ELF-1 (cell line): ENCODE results near the gene PGRMC2.

Source experiments
- DNase-seq: peaks from one replicate; pipeline ENCODE4 v3.0.0-alpha.2; 2016; ENCODE audit warnings: low read depth, low spot score

PGRMC2 gene

GRCh38 chr4:128287141-128287870 is at the start of gene PGRMC2:
TSS of gene PGRMC2 (minus strand) at chr4:128287813. CDS start at chr4:128287790, 23 bp downstream.
- peak; percentile 63 for DNase-seq

GRCh38 chr4:128335541-128335940 is 47.9 kb upstream of the PGRMC2 start:
- no peak for DNase-seq

GRCh38 chr4:128334256-128334655 is 46.6 kb upstream of the PGRMC2 start:
- DNase-seq: no peak

- DNase-seq: no peak
Observed at GRCh38 chr4:128333309-128334018, 45.9 kb upstream of the PGRMC2 start.

GRCh38 chr4:128332081-128332480 is 44.5 kb upstream of the PGRMC2 start:
- DNase-seq: no peak

GRCh38 chr4:128329638-128330037 is 42.0 kb upstream of the PGRMC2 start:
- DNase-seq: no peak

GRCh38 chr4:128328106-128328505 is 40.5 kb upstream of the PGRMC2 start:
- DNase-seq: no peak

GRCh38 chr4:128323401-128323800 is 35.8 kb upstream of the PGRMC2 start:
- peak; percentile 44 for DNase-seq

GRCh38 chr4:128322986-128323385 is 35.4 kb upstream of the PGRMC2 start:
- DNase-seq: peak; percentile 73

- DNase-seq: no peak
Observed at GRCh38 chr4:128322311-128322710, 34.7 kb upstream of the PGRMC2 start.

GRCh38 chr4:128320656-128321055 is 33.0 kb upstream of the PGRMC2 start:
- DNase-seq: no peak

GRCh38 chr4:128315756-128316520 is 28.3 kb upstream of the PGRMC2 start:
- no peak for DNase-seq

GRCh38 chr4:128311659-128312403 is 24.2 kb upstream of the PGRMC2 start:
- DNase-seq: no peak

- peak; percentile 47 for DNase-seq
Observed at GRCh38 chr4:128310266-128310697, 22.7 kb upstream of the PGRMC2 start.

- no peak for DNase-seq
Observed at GRCh38 chr4:128309585-128309984, 22.0 kb upstream of the PGRMC2 start.

GRCh38 chr4:128308986-128309385 is 21.4 kb upstream of the PGRMC2 start:
- DNase-seq: no peak

- DNase-seq: no peak
Observed at GRCh38 chr4:128307123-128307571, 19.5 kb upstream of the PGRMC2 start.

GRCh38 chr4:128305942-128306341 is 18.3 kb upstream of the PGRMC2 start:
- DNase-seq: no peak

GRCh38 chr4:128303986-128304385 is 16.4 kb upstream of the PGRMC2 start:
- no peak for DNase-seq

- DNase-seq: no peak
Observed at GRCh38 chr4:128303405-128303785, 15.8 kb upstream of the PGRMC2 start.

- no peak for DNase-seq
Observed at GRCh38 chr4:128301979-128302378, 14.4 kb upstream of the PGRMC2 start.

GRCh38 chr4:128299848-128300247 is 12.2 kb upstream of the PGRMC2 start:
- no peak for DNase-seq
